Uterus (tissue), 4 donors: ENCODE results near the gene EDNRB. TPM values are rescaled to one million over a fixed set of nuclear protein-coding genes. Genes with fewer than 3 reads are reported as not detected.

ENCODE experiments used
- DNase-seq, 2 donors: peaks; one replicate each; pipeline ENCODE4 v3.0.0-alpha.2; 2019 to 2020
- H3K27ac ChIP-seq, 2 donors: fragments of 200-600 bp; sonication (generic); 1 replicate in 1 of 2; 2 replicates in 1 of 2; pipeline ENCODE4 v1.5.1; 2016 to 2018
- H3K27me3 ChIP-seq, 2 donors: fragments of 200-600 bp; sonication (generic); one replicate each; pipeline ENCODE4 v1.5.1; 2018 to 2019; ENCODE audit warnings: control low read depth in 1 of 2
- H3K36me3 ChIP-seq, 2 donors: fragments of 200-600 bp; sonication (generic); one replicate each; pipeline ENCODE4 v1.5.1; 2019; ENCODE audit warnings: control low read depth in 1 of 2
- H3K4me1 ChIP-seq, 2 donors: fragments of 200-600 bp; sonication (generic); one replicate each; pipeline ENCODE4 v1.5.1; 2018 to 2019; ENCODE audit warnings: control low read depth in 1 of 2
- H3K4me3 ChIP-seq, 2 donors: fragments of 200-600 bp; sonication (generic); 1 replicate in 1 of 2; 2 replicates in 1 of 2; pipeline ENCODE4 v1.5.1; 2018 to 2019; ENCODE audit warnings: mild to moderate bottlenecking in 1 of 2
- H3K9me3 ChIP-seq, 2 donors: fragments of 200-600 bp; sonication (generic); one replicate each; pipeline ENCODE4 v1.5.1; 2019; ENCODE audit warnings: control low read depth in 1 of 2
- CTCF ChIP-seq, 4 experiments: fragments of 200-600 bp in 2 of 4; fragments of 450-650 bp in 2 of 4; sonication (generic) in 2 of 4; IDR thresholded peaks; one replicate each; pipeline ENCODE4 v1.5.1; 2016 to 2019; ENCODE audit warnings: antibody characterized with exemption in 4 of 4, mild to moderate bottlenecking in 2 of 4, moderate library complexity in 1 of 4
- POLR2A ChIP-seq, 2 donors: fragments of 450-650 bp; IDR thresholded peaks; one replicate each; pipeline ENCODE4 v1.6.1; 2016; ENCODE audit warnings: antibody characterized with exemption in 2 of 2, mild to moderate bottlenecking in 1 of 2, moderate library complexity in 1 of 2
- intact Hi-C: fragments of 100-400 bp; cut with DNase I; formaldehyde crosslinking; loops from one replicate; pipeline ENCODE4 v1.15.1; 2023; ENCODE audit warnings: low total_unique reads
- total RNA-seq, 4 donors: library from RNA; depleted of rRNA in 3 of 4; stranded (reverse); fragments of >200 nt in 3 of 4; gene quantifications; one replicate each; pipeline versions ENCODE4 v1.1.0 to v1.2.4, GENCODE V29; 2014 to 2023
- donor health status: DM: yes; HTN: yes; CAD: no.

The EDNRB gene
- total RNA-seq, 4 donors from 2014 or later = 14.9 to 63.5 (median 37.8) TPM

- Histone ChIP-seq H3K9me3 (no peaks in the 10 kb centered on the region), H3K4me1 (no peaks in the 10 kb centered on the region), H3K27me3 (no peaks in the 10 kb centered on the region), H3K36me3 (no peaks in the 10 kb centered on the region), H3K27ac (peak overlapping the region; percentile 20 to 28), H3K4me3 (no peak overlapping the region)
- no peak for DNase-seq
- intact Hi-C loops = no loop called here
- TF ChIP-seq CTCF (IDR thresholded peaks at IDR 0.05) = no peak
- no peak for TF ChIP-seq POLR2A (IDR thresholded peaks at IDR 0.05)
Observed at GRCh38 chr13:77908531-77908930, 10.1 kb downstream of the EDNRB start.

GRCh38 chr13:77907666-77908341, 10.8 kb downstream of the EDNRB start:
- Histone ChIP-seq H3K4me3 (no peak overlapping the region), H3K36me3 (no peaks in the 10 kb centered on the region), H3K27me3 (no peaks in the 10 kb centered on the region), H3K27ac (peak overlapping the region; percentile 7 to 28), H3K9me3 (no peaks in the 10 kb centered on the region), H3K4me1 (no peaks in the 10 kb centered on the region)
- TF ChIP-seq POLR2A (IDR thresholded peaks at IDR 0.05) = no peak
- no peak for TF ChIP-seq CTCF (IDR thresholded peaks at IDR 0.05)
- intact Hi-C loops = no loop called here
- peak; percentile 16 to 37 for DNase-seq

GRCh38 chr13:77904031-77904430, 14.6 kb downstream of the EDNRB start:
- Histone ChIP-seq H3K9me3 (no peaks in the 10 kb centered on the region), H3K4me1 (no peaks in the 10 kb centered on the region), H3K27me3 (no peaks in the 10 kb centered on the region), H3K27ac (no peak overlapping the region), H3K36me3 (no peaks in the 10 kb centered on the region), H3K4me3 (no peak overlapping the region)
- DNase-seq = no peak
- TF ChIP-seq CTCF (IDR thresholded peaks at IDR 0.05) (no peak), POLR2A (IDR thresholded peaks at IDR 0.05) (no peak)
- intact Hi-C loops = no loop called here

GRCh38 chr13:77903435-77903834, 15.2 kb downstream of the EDNRB start:
- intact Hi-C loops = no loop called here
- no peaks in the 10 kb centered on the region for H3K27me3 ChIP-seq

More at GRCh38 chr13:77903435-77903834, 15.2 kb downstream of the EDNRB start:
- Histone ChIP-seq H3K9me3 (no peaks in the 10 kb centered on the region), H3K4me3 (no peak overlapping the region), H3K36me3 (no peaks in the 10 kb centered on the region), H3K4me1 (no peaks in the 10 kb centered on the region), H3K27ac (no peak overlapping the region)
- no peak for DNase-seq
- TF ChIP-seq CTCF (IDR thresholded peaks at IDR 0.05) = no peak
- TF ChIP-seq POLR2A (IDR thresholded peaks at IDR 0.05) = no peak
